ENCODE results near the gene PPP2R3B.

GRCh38 chrX:400258-400657 lies 13.6 kb upstream of the PPP2R3B start:
- TF ChIP-seq CTCF (IDR thresholded peaks at IDR 0.05; ENCODE audit: insufficient read depth, low read length) = no peak
- TF ChIP-seq POLR2AphosphoS5 (IDR thresholded peaks at IDR 0.05; ENCODE audit: low read depth) = no peak
- TF ChIP-seq, protein P1, sequence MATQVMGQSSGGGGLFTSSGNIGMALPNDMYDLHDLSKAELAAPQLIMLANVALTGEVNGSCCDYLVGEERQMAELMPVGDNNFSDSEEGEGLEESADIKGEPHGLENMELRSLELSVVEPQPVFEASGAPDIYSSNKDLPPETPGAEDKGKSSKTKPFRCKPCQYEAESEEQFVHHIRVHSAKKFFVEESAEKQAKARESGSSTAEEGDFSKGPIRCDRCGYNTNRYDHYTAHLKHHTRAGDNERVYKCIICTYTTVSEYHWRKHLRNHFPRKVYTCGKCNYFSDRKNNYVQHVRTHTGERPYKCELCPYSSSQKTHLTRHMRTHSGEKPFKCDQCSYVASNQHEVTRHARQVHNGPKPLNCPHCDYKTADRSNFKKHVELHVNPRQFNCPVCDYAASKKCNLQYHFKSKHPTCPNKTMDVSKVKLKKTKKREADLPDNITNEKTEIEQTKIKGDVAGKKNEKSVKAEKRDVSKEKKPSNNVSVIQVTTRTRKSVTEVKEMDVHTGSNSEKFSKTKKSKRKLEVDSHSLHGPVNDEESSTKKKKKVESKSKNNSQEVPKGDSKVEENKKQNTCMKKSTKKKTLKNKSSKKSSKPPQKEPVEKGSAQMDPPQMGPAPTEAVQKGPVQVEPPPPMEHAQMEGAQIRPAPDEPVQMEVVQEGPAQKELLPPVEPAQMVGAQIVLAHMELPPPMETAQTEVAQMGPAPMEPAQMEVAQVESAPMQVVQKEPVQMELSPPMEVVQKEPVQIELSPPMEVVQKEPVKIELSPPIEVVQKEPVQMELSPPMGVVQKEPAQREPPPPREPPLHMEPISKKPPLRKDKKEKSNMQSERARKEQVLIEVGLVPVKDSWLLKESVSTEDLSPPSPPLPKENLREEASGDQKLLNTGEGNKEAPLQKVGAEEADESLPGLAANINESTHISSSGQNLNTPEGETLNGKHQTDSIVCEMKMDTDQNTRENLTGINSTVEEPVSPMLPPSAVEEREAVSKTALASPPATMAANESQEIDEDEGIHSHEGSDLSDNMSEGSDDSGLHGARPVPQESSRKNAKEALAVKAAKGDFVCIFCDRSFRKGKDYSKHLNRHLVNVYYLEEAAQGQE (IDR thresholded peaks at IDR 0.05; ENCODE audit: insufficient replicate concordance, low read depth) = no peak
- no peak for TF ChIP-seq GABPA (IDR thresholded peaks at IDR 0.05; ENCODE audit: low read depth)
- no peak for TF ChIP-seq SPI1 (IDR thresholded peaks at IDR 0.05; ENCODE audit: borderline replicate concordance, low read depth)

Data from HL-60 (cell line).